HEK293 (cell line): ENCODE measurements around the gene NAV3.

Source experiments
- CTCF ChIA-PET: fragments of 350-600 bp; formaldehyde crosslinking; extraction: SDS; loops from one replicate; lab custom pipeline; 2021; ENCODE audit warnings: antibody characterized with exemption; lab: Yijun Ruan, JAX
- POLR2A ChIA-PET: fragments of 300-600 bp; formaldehyde crosslinking; extraction: SDS; loops from one replicate; lab custom pipeline; 2020; ENCODE audit warnings: antibody characterized with exemption, inconsistent platforms; lab: Yijun Ruan, JAX
- H3K27ac ChIP-seq: fragments of 200-500 bp; sonication (Bioruptor generic); 2 replicates; pipeline ENCODE4 v1.5.1; 2014; ENCODE audit warnings: low read depth, low read length, control low read depth, inconsistent platforms; ENCODE audit errors: extremely low read depth
- H3K36me3 ChIP-seq, 2 experiments: fragments of 200-500 bp in 1 of 2; sonication (Bioruptor generic) in 1 of 2; 1 replicate in 1 of 2; 2 replicates in 1 of 2; pipeline ENCODE4 v1.5.1; 2014 to 2017; ENCODE audit warnings: inconsistent platforms in 2 of 2, low read length in 2 of 2; ENCODE audit not compliant: control insufficient read depth in 2 of 2, insufficient read depth in 1 of 2
- H3K4me1 ChIP-seq: fragments of 200-500 bp; sonication (Bioruptor generic); 2 replicates; pipeline ENCODE4 v1.5.1; 2014; ENCODE audit warnings: mild to moderate bottlenecking, low read length, inconsistent platforms; ENCODE audit not compliant: control insufficient read depth, insufficient read depth
- H3K4me3 ChIP-seq: 2 replicates; pipeline ENCODE4 v1.5.1; 2011; ENCODE audit warnings: low read depth, mild to moderate bottlenecking, control low read depth, low read length, moderate library complexity
- H3K9me3 ChIP-seq: fragments of 200-500 bp; sonication (Bioruptor generic); 2 replicates; pipeline ENCODE4 v1.5.1; 2014; ENCODE audit warnings: low read depth, low read length, inconsistent platforms; ENCODE audit not compliant: control insufficient read depth, insufficient read depth
- BCL11B ChIP-seq: fragments of 450-650 bp; formaldehyde crosslinking; IDR thresholded peaks from 2 replicates; pipeline ENCODE4 v1.5.1; 2016; ENCODE audit warnings: low read depth, missing biosample characterization, missing genetic modification characterization
- GLI2 ChIP-seq: fragments of 450-650 bp; formaldehyde crosslinking; IDR thresholded peaks from 2 replicates; pipeline ENCODE4; 2017; ENCODE audit warnings: missing biosample characterization, missing genetic modification characterization, low read depth, borderline replicate concordance
- PRDM4 ChIP-seq: fragments of 450-650 bp; formaldehyde crosslinking; IDR thresholded peaks from 2 replicates; pipeline ENCODE4 v1.5.1; 2017; ENCODE audit warnings: missing biosample characterization, missing genetic modification characterization
- REPIN1 ChIP-seq: fragments of 450-650 bp; formaldehyde crosslinking; IDR thresholded peaks from 2 replicates; pipeline ENCODE4 v1.5.1; 2017; ENCODE audit warnings: missing biosample characterization, missing genetic modification characterization, low read depth
- SETDB1 ChIP-seq: IDR thresholded peaks from one replicate; pipeline ENCODE4 v1.6.1; 2017; ENCODE audit warnings: mild to moderate bottlenecking, low read length, moderate library complexity, mixed read lengths; ENCODE audit not compliant: insufficient read length
- SP2 ChIP-seq: fragments of 450-650 bp; formaldehyde crosslinking; IDR thresholded peaks from 2 replicates; pipeline ENCODE4 v1.5.1; 2016; ENCODE audit warnings: missing biosample characterization, missing genetic modification characterization
- TCF7L2 ChIP-seq: IDR thresholded peaks from 2 replicates; pipeline ENCODE4 v1.6.1; 2011; ENCODE audit warnings: low read depth, mild to moderate bottlenecking, inconsistent platforms, low read length, moderate library complexity, borderline replicate concordance
- ZNF140 ChIP-seq: fragments of 450-650 bp; formaldehyde crosslinking; IDR thresholded peaks from 2 replicates; pipeline ENCODE4 v1.5.1; 2016; ENCODE audit warnings: missing biosample characterization, missing genetic modification characterization
- ZNF248 ChIP-seq: fragments of 450-650 bp; formaldehyde crosslinking; IDR thresholded peaks from 2 replicates; pipeline ENCODE4 v1.5.1; 2017; ENCODE audit warnings: missing biosample characterization, missing genetic modification characterization
- ZNF416 ChIP-seq: fragments of 450-650 bp; formaldehyde crosslinking; IDR thresholded peaks from 2 replicates; pipeline ENCODE4 v1.5.1; 2016; ENCODE audit warnings: missing biosample characterization, missing genetic modification characterization
- ZNF501 ChIP-seq: fragments of 450-650 bp; formaldehyde crosslinking; IDR thresholded peaks from 2 replicates; pipeline ENCODE4 v1.5.1; 2016; ENCODE audit warnings: missing biosample characterization, missing genetic modification characterization
- ZNF629 ChIP-seq: fragments of 450-650 bp; formaldehyde crosslinking; IDR thresholded peaks from 2 replicates; pipeline ENCODE4 v1.5.1; 2017; ENCODE audit warnings: missing biosample characterization, missing genetic modification characterization
- ZNF645 ChIP-seq: fragments of 450-650 bp; formaldehyde crosslinking; IDR thresholded peaks from 2 replicates; pipeline ENCODE4; 2016; ENCODE audit warnings: missing biosample characterization, missing genetic modification characterization
- ZNF791 ChIP-seq: fragments of 450-650 bp; formaldehyde crosslinking; IDR thresholded peaks from 2 replicates; pipeline ENCODE4 v1.5.1; 2016; ENCODE audit warnings: missing biosample characterization, missing genetic modification characterization
- ZSCAN16 ChIP-seq: fragments of 450-650 bp; formaldehyde crosslinking; IDR thresholded peaks from 2 replicates; pipeline ENCODE4 v1.5.1; 2016; ENCODE audit warnings: missing biosample characterization, missing genetic modification characterization
- TF ChIP-seq, protein P1 (sequence below): fragments of 450-650 bp; formaldehyde crosslinking; IDR thresholded peaks from 2 replicates; pipeline ENCODE4 v1.5.1; 2017; ENCODE audit warnings: missing biosample characterization, missing genetic modification characterization

The NAV3 gene

DNA sequence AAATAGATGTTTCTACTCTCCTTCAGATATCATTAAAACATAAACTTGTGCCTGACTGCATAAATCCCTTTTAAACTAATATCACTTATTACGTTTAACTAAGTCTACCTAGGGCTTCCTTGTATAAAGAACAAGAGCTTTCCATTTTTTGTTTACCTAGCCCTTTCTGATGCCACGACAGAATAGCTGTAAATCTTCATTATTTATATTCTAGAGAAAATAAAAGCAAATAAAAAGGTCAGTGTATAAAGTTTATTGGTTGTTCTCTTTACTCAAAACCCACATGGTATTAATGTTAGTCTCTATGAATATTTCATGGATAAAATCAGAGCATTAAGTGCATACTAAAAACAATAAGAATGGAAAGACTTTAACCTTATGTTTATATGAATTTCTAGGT lies 269.1 kb downstream of the NAV3 start:
- TF ChIP-seq ZNF140 (no peak), SETDB1 (no peak), PRDM4 (tag by site-specific recombination) (no peak), BCL11B (tag by site-specific recombination) (no peak), ZNF791 (tag by site-specific recombination) (no peak), ZSCAN16 (tag by site-specific recombination) (no peak), ZNF645 (tag by site-specific recombination) (no peak), REPIN1 (tag by site-specific recombination) (no peak), GLI2 (no peak), ZNF629 (tag by site-specific recombination) (no peak), ZNF416 (tag by site-specific recombination) (no peak), SP2 (tag by site-specific recombination) (no peak), ZNF248 (tag by site-specific recombination) (no peak)
- TF ChIP-seq, protein P1, sequence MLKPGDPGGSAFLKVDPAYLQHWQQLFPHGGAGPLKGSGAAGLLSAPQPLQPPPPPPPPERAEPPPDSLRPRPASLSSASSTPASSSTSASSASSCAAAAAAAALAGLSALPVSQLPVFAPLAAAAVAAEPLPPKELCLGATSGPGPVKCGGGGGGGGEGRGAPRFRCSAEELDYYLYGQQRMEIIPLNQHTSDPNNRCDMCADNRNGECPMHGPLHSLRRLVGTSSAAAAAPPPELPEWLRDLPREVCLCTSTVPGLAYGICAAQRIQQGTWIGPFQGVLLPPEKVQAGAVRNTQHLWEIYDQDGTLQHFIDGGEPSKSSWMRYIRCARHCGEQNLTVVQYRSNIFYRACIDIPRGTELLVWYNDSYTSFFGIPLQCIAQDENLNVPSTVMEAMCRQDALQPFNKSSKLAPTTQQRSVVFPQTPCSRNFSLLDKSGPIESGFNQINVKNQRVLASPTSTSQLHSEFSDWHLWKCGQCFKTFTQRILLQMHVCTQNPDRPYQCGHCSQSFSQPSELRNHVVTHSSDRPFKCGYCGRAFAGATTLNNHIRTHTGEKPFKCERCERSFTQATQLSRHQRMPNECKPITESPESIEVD (tag by site-specific recombination), result no peak
- ChIA-PET POLR2A (no interaction called here), CTCF (no interaction called here)
- H3K27ac ChIP-seq, result no peak overlapping the region
- no peak overlapping the region for H3K4me3 ChIP-seq
- no peaks in the 10 kb centered on the region for H3K9me3 ChIP-seq
- H3K4me1 ChIP-seq, result peaks cover 9% of the 10 kb centered on the region; the same call in 1 of the 2 replicates
- H3K36me3 ChIP-seq, result no peaks in the 10 kb centered on the region

- TF ChIP-seq ZNF501 (tag by site-specific recombination), result no peak
- TF ChIP-seq TCF7L2, result peak; percentile 63; the same call in 1 of the 2 replicates
- peak overlapping the region; percentile 38; the same call in 1 of the 2 replicates for H3K27ac ChIP-seq
- H3K36me3 ChIP-seq, result no peaks in the 10 kb centered on the region
- POLR2A ChIA-PET, result no interaction called here
- H3K4me3 ChIP-seq, result no peak overlapping the region
- CTCF ChIA-PET, result interaction anchor here (0.6 to 1.2 kb wide), 3 partner anchors 55 to 88 kb away, joined by 3 to 7 read pairs (median 3); no protein-coding TSS in a partner anchor
- H3K9me3 ChIP-seq, result no peaks in the 10 kb centered on the region
- peaks cover 9% of the 10 kb centered on the region; the same call in 1 of the 2 replicates for H3K4me1 ChIP-seq
These were observed 270.6 kb downstream of the NAV3 start for GRCh38 chr12:78101113-78101876.
